GM18951 (cell line): ENCODE measurements around the gene FLT4.

Source experiments
- POLR2A ChIP-seq: IDR thresholded peaks from 4 replicates; pipeline ENCODE4 v1.6.1; 2011; ENCODE audit warnings: mild to moderate bottlenecking; ENCODE audit not compliant: insufficient read length, insufficient read depth; ENCODE audit errors: extremely low read depth
- in situ Hi-C: fragments of 300-500 bp; cut with MboI; formaldehyde crosslinking; loops from one replicate; pipeline ENCODE4 v1.12.0; 2022; ENCODE audit warnings: low sequenced_read_pairs, mixed read lengths, inconsistent platforms; ENCODE audit not compliant: unreplicated experiment

FLT4 gene

DNA sequence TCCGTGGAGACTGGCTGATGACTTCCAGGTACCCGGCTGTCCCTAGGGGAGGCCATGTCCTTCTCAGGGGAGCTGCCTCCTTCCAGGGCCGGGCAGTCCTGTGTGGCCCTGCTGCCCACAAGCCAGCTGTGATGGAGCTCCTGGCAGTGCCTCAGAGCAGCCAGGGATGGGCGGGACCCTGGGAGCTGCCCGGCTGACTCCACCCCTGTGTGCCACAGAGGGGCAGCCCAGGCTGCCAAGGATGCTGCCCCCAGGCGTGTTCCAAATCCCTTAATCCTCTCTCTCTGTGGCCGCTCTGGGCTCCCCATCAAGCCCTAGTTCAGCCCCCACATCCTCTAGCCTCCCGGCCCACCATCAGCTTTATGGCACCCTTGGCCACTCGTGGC, 51.1 kb downstream of the FLT4 start:
- in situ Hi-C loops: no loop called here
- TF ChIP-seq POLR2A: no peak

DNA sequence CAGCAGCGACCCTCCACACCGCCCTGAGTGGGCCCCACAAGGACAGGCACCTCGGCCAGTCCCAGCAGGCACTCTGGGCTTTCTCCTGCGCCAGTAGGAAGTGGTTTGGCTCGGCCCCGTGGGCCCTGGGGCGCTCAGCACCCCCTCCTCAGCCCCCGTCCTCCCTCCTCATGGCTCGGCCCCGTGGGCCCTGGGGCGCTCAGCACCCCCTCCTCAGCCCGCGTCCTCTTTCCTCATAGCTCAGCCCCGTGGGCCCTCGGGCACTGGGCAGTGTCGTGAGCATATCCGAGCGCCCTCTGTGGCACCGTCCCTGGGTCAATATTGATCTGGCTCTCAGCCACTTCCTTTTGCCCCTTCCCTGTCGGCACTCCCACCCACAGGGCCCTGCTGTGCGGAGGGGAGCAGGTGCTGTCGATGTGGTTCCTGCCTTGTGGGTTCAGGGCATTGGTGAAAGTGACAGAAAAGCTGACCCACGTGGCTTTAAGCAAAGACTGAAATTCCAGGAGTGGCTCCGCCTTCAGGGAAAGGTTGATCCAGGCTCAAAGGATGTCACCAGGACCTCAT, 52.6 kb downstream of the FLT4 start:
- no peak for TF ChIP-seq POLR2A
- in situ Hi-C loops: no loop called here

DNA sequence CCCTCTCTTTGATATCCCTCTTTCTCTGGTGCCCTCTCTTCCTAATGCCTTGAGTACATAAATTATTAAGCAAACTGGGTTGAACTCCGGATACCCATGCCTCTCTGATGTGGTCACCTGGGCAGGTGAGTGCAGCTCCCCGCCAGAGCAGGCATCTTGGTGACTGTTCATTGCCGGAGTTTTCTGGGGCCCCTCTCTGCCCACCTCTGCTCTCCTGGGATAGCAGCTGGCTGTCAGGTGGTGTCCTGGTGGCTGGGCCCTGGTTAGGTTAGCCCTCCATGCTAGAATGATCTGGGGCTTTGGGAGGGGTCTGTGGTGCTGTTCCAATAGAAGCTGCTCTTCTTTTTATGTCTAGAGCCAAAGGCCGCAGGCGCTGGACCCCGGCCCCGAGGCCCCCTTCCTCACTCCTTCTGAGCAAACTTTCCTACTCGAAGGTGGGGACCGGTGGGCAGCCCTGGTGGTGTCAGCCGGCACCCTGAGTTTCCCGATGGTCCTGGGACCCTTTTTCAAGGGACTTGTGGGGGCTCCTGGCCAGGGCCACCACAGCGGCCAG, 53.2 kb downstream of the FLT4 start:
- no peak for TF ChIP-seq POLR2A
- in situ Hi-C loops: no loop called here

DNA sequence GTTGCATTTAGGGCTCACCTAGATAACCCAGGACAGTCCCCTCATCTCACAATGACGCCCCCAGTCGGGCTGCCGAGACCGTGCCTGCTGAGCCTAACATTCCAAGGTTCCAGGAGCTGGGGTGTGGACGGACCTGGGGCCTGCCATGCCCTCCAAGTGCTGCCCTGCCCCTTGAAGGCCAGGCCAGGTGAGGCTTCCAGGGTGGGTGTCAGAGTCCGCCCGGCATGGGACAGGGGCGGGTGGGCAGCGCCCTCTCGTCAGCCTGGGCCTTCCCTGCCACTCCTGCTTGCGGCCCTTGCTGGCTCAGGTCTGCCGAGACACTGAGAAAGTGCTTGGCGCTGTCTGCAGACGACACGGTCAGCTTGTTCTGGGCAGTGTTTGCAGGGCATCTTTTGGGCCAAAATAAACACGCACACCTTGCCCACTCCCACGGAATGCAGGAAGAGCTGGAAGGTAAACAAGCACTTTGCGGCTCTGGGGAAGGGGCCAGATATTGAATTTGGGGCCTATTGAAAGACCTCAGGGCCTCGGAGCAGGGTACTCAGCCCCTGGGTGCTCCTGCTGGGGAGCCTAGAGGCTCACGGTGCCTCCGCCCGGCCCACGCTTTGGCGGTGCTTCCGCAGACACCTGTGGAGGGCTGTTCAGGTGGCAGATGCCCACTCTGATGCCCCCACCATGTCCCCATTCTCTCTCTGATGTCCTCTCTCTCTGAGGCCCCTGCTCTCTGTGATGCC, 53.9 kb downstream of the FLT4 start:
- in situ Hi-C loops: no loop called here
- TF ChIP-seq POLR2A: no peak

DNA sequence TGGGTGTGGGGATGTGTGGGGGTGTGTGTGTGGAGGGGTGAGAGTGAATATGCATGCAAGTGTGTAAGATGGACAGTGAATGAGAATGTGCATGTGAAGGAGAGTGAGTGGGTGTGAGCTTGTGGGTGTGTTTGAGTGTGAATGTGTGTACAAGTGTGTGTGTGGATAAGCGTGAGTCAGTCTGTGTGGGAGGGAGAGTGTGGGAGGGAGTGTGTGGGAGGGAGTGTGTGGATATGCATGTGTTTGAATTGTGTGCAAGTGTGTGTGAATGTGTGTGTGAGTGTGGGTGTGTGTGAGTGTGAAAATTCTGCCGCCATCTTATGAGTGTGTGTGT, 54.4 kb downstream of the FLT4 start:
- in situ Hi-C loops: no loop called here
- no peak for TF ChIP-seq POLR2A

DNA sequence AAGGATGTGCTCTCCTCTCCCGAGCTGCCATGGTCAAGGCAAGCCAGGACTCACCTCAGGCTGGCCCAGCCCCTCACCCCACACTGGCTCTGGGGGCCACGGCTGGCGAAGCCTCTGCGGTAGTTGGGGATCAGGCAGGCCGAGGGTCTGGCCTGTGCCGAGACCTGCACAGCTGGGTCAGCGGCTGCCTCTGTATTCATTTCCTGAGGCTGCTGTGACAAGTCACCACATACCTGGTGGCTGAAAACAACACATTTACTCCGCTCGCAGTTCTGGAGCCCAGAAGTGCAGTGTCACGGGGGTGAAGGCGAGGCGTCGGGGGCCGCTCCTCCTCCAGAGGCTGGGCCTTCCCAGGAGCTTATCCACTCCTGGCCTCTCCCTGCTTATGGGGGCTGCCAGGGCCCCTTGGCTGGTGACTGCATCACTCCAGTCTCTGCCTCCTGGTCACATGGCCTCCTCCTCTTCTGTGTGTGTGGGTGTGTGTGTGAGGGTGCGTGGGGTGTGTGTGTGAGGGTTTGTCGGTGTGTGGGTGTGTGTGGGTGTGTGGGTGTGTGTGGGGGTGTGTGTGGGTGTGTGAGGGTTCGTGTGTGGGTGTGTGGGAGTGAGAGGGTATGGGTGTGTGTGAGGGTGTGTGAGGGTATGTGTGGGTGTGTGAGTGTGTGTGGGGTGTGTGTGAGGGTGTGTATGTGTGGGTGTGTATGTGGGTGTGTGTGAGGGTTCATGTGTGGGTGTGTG, 54.9 kb downstream of the FLT4 start:
- in situ Hi-C loops: no loop called here
- no peak for TF ChIP-seq POLR2A

DNA sequence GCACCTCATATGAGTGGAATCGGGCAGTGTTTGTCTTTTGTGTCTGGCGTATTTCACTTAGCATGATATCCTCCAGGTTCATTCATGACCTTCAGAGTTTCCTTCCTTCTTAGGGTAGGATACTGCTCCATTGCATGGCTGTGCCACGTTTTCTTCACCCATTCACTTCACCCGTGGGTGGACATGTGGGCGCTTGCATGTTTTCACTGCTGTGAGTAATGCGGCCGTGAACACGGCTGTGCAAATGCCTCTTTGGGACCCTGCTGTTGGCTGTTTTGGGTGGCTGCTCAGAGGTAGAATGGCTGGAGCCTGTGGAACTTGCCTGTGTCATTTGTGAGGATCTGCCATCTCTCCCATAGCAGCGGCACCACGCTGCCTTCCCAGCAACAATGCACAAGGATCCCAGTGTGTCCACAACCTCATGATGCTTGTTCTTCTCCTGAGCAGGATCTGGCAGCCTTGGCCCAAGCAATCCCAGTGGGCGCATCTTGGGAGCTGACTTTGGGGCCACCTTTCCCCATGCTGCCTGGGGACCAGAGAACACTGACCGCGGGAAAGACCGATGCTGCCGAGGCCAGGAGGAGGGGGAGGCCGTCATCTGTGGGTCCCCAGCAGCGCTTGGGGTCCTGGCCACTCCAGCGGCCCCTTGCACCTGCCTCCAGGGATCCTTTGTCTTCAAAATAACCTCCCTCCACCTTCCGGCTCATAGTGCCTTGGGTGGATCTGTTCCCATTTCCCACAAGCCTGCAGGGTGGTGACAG, 55.8 kb downstream of the FLT4 start:
- no peak for TF ChIP-seq POLR2A
- in situ Hi-C loops: no loop called here

DNA sequence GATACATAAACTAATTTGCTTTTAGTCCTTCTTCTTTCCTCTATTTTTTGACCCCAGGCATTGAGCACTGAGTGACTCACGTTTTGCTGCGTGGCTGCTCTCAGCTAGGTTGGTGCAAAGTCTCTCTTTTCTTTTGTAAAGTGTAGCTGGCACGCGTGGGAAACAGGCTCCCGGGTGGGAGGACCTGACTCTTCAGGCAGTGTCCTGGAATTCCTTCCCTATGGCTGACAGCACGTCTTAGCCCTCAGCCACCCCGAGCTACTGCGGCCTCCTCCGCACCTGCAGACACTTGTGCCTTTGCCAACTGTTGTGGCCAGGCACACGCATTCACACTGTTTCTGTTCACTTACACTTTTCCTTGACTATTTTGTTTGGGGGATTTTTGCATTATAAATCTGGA, 57.2 kb downstream of the FLT4 start:
- TF ChIP-seq POLR2A: no peak
- in situ Hi-C loops: no loop called here

DNA sequence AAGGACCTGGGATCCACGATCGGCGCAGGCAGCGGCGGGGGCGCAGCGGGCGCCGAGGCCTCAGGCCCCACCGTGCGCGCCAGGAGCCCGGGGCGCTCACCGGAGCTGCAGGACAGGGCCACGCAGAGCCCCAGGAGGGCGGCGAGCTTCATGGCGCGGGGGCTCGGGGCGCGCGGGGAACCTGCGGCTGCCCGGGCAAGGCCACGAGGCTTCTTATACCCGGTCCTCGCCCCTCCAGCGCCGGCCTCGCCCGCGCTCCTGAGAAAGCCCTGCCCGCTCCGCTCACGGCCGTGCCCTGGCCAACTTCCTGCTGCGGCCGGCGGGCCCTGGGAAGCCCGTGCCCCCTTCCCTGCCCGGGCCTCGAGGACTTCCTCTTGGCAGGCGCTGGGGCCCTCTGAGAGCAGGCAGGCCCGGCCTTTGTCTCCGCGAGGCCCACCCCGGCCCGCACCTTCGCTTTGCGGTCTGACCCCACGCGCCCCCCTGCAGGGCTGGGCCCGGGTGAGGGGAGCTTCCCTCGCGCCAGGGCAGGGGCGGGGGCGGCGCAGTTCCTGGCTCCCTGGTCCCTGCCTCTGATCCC, 58.0 kb downstream of the FLT4 start, which contains the start of gene SCGB3A1:
Gene SCGB3A1, minus strand, starts transcription at position 189 of the 577 bp plus-strand sequence. Its CDS starts 37 bp downstream, at position 152.
- in situ Hi-C loops: no loop called here
- no peak for TF ChIP-seq POLR2A

DNA sequence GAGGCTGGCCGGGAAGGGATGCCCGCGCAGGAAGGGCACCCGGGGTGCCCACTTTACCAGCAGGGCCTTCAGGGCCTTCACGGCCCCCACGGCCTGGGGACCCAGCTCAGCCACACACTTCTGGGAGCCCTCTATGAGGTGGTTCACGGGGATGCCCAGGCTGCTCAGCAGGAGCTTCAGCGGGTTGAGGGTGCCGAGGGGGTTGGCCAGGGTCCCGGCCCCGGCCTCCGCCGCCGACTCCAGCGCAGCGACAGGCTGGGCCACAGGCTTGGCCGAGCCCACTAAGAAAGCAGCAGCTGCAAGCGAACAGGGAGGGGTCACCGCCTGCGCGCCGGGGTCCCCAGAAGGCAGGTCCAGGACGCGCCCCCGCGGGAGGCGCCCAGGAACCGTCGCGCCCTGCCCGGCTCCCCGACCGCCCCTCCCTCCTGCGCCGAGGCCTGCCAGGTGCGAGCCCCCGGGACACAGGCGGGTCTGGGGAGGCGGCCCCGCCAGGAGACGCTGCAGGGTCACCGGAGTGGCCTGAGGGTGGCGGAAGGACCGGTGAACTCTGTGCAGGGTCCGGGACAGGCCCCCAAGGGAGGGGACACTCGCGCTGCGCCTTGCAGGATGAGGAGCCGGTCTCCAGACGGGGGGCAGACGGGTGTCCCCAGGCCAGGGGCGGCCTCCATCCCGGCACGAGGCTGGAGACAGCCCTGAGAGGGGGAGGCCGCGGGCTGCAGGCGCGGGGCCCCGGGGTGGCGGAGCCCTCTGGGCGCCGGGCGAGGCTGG, 58.7 kb downstream of the FLT4 start:
- in situ Hi-C loops: no loop called here
- no peak for TF ChIP-seq POLR2A

DNA sequence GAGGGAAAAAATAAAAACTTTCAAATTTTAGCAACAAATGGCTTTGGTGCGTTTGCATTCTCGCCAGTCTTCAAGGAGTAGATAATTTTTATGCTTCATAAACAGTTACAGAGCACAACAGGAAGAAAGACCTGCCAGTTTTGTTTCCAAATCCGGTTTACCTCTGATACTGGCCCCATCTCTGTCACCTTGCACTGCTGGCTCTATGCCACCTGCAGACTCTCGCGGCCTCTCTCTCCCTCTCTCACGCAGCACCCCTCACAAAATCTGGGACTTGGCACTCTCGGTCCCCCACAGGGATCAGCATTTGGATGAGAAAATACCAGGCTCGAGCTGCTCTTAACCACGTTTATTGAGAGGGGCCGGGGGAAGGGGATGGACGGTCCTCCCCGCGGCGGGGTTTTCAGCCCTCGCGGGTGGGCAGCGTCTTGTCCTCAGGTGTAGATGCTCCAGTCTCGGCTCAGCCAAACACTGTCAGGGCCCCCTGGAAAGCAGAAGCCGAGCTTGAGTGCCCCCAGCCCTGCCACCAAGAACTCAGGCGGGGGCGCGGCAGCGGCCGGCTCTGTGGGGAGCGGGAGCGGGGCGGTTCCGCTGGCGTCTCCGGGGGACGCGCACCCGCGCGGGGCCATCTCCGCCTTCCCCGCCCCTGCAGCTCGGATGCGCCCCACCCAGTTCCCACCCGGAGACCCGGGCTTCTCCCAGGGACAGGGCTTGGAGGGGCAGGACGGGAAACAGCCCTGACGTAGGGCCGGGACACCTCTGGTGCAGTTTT, 59.4 kb downstream of the FLT4 start:
- in situ Hi-C loops: no loop called here
- no peak for TF ChIP-seq POLR2A
